DOHH2 (cell line): ENCODE measurements around the gene CTIF.

Experiments used
- H3F3A ChIP-seq: fragments of 200-600 bp; sonication (generic), shearing (Covaris generic); 2 replicates; pipeline ENCODE4 v1.6.0; 2016; ENCODE audit warnings: antibody characterized with exemption, mild to moderate bottlenecking; ENCODE audit not compliant: control insufficient read depth, insufficient read depth
- H3K27ac ChIP-seq: fragments of 200-600 bp; sonication (generic); 2 replicates; pipeline ENCODE4 v1.5.1; 2014; ENCODE audit warnings: low read depth, mild to moderate bottlenecking, low read length, moderate library complexity
- H3K27me3 ChIP-seq: fragments of 200-600 bp; sonication (generic); 2 replicates; pipeline ENCODE4 v1.6.1; 2014; ENCODE audit warnings: mild to moderate bottlenecking, low read length, mixed read lengths; ENCODE audit not compliant: control insufficient read depth
- H3K36me3 ChIP-seq: fragments of 200-600 bp; sonication (generic); 2 replicates; pipeline ENCODE4 v1.6.1; 2014; ENCODE audit warnings: mild to moderate bottlenecking, low read length, moderate library complexity, mixed read lengths; ENCODE audit not compliant: control insufficient read depth
- H3K4me1 ChIP-seq: fragments of 200-600 bp; sonication (generic); 2 replicates; pipeline ENCODE4 v1.6.1; 2014; ENCODE audit warnings: mild to moderate bottlenecking, low read length, mixed read lengths; ENCODE audit not compliant: control insufficient read depth
- H3K4me2 ChIP-seq: fragments of 200-600 bp; sonication (generic); 2 replicates; pipeline ENCODE4 v1.6.0; 2014; ENCODE audit warnings: mild to moderate bottlenecking, low read length, moderate library complexity
- H3K4me3 ChIP-seq: fragments of 200-600 bp; sonication (generic); 2 replicates; pipeline ENCODE4 v1.5.1; 2014; ENCODE audit warnings: mild to moderate bottlenecking, low read length, mixed read lengths
- H3K79me2 ChIP-seq: fragments of 200-600 bp; sonication (generic); 2 replicates; pipeline ENCODE4 v1.6.1; 2014; ENCODE audit warnings: mild to moderate bottlenecking, low read length, mixed read lengths; ENCODE audit not compliant: control insufficient read depth
- H3K9me2 ChIP-seq: fragments of 200-600 bp; sonication (generic); replicated peaks from 2 replicates; pipeline ENCODE4 v1.6.1; 2014; ENCODE audit warnings: mild to moderate bottlenecking, low read length, mixed read lengths; ENCODE audit not compliant: control insufficient read depth
- H3K9me3 ChIP-seq: fragments of 200-600 bp; sonication (generic); 2 replicates; pipeline ENCODE4 v1.6.1; 2014; ENCODE audit warnings: antibody characterized with exemption, low read length, mixed read lengths; ENCODE audit not compliant: control insufficient read depth, insufficient read depth
- H4K20me1 ChIP-seq: fragments of 200-600 bp; sonication (generic); 2 replicates; pipeline ENCODE4 v1.6.0; 2014; ENCODE audit warnings: low read depth, mild to moderate bottlenecking, antibody characterized with exemption, low read length, moderate library complexity; ENCODE audit not compliant: control insufficient read depth, insufficient read depth
- CTCF ChIP-seq: fragments of 200-600 bp; sonication (generic); IDR thresholded peaks from one replicate; pipeline ENCODE4 v1.5.1; 2014; ENCODE audit warnings: antibody characterized with exemption, mild to moderate bottlenecking, low read depth, low read length; ENCODE audit not compliant: poor library complexity, severe bottlenecking
- EZH2phosphoT487 ChIP-seq: fragments of 200-600 bp; sonication (generic); IDR thresholded peaks from 2 replicates; pipeline ENCODE4 v1.6.1; 2017; ENCODE audit warnings: borderline replicate concordance, mild to moderate bottlenecking, antibody characterized with exemption, low read length, moderate library complexity, mixed read lengths

CTIF gene

GRCh38 chr18:48836231-48836805, 297.5 kb downstream of the CTIF start:
- Histone ChIP-seq H3K4me3 (no peak overlapping the region), H3K4me1 (peaks cover 51% of the 10 kb centered on the region), H4K20me1 (peaks cover 12% of the 10 kb centered on the region), H3K9me2 (no peaks in the 10 kb centered on the region), H3K27me3 (peaks cover 47% of the 10 kb centered on the region), H3K27ac (no peak overlapping the region), H3K4me2 (no peak overlapping the region), H3F3A (0 out of 2 replicates have a peak, but pooled peaks cover 2% of the 10 kb centered on the region), H3K36me3 (no peaks in the 10 kb centered on the region), H3K79me2 (no peaks in the 10 kb centered on the region), H3K9me3 (no peaks in the 10 kb centered on the region)
- TF ChIP-seq EZH2phosphoT487: no peak
- TF ChIP-seq CTCF: no peak

- no peaks in the 10 kb centered on the region for H3K36me3 ChIP-seq
- H3K4me1 ChIP-seq: peaks cover 51% of the 10 kb centered on the region
- H3K9me2 ChIP-seq: no peaks in the 10 kb centered on the region
- H3K79me2 ChIP-seq: no peaks in the 10 kb centered on the region
- H3K4me3 ChIP-seq: no peak overlapping the region
- TF ChIP-seq CTCF (no peak), EZH2phosphoT487 (no peak)
- H3K9me3 ChIP-seq: no peaks in the 10 kb centered on the region
- H3K27me3 ChIP-seq: peaks cover 43% of the 10 kb centered on the region
- H3K27ac ChIP-seq: no peak overlapping the region
- H3F3A ChIP-seq: 0 out of 2 replicates have a peak, but pooled peaks cover 2% of the 10 kb centered on the region
- no peak overlapping the region for H3K4me2 ChIP-seq
- peaks cover 12% of the 10 kb centered on the region for H4K20me1 ChIP-seq
Observed at GRCh38 chr18:48836806-48837615, 298.2 kb downstream of the CTIF start.

GRCh38 chr18:48837676-48838075, 298.8 kb downstream of the CTIF start:
- Histone ChIP-seq H3K4me2 (peak overlapping the region; percentile 36), H4K20me1 (peaks cover 12% of the 10 kb centered on the region), H3K9me3 (no peaks in the 10 kb centered on the region), H3K9me2 (no peaks in the 10 kb centered on the region), H3K27me3 (peaks cover 43% of the 10 kb centered on the region), H3K27ac (no peak overlapping the region), H3K4me3 (no peak overlapping the region), H3K79me2 (no peaks in the 10 kb centered on the region), H3K4me1 (peaks cover 54% of the 10 kb centered on the region), H3K36me3 (no peaks in the 10 kb centered on the region), H3F3A (0 out of 2 replicates have a peak, but pooled peaks cover 2% of the 10 kb centered on the region)
- TF ChIP-seq EZH2phosphoT487 (no peak), CTCF (no peak)
